Measurements from ENCODE around the gene PCDHA13. TPM values are rescaled to one million over a fixed set of nuclear protein-coding genes. Genes with fewer than 3 reads are reported as not detected.
"Not testable (repeated sequence)": the region's sequence is repeated elsewhere in the genome, so short reads cannot be mapped to it uniquely, and the experiment has no call there.

PCDHA13 gene
- total RNA-seq, 4 donors from 2014 or later, result 0.38 to 0.47 TPM; not detected in 2

DNA sequence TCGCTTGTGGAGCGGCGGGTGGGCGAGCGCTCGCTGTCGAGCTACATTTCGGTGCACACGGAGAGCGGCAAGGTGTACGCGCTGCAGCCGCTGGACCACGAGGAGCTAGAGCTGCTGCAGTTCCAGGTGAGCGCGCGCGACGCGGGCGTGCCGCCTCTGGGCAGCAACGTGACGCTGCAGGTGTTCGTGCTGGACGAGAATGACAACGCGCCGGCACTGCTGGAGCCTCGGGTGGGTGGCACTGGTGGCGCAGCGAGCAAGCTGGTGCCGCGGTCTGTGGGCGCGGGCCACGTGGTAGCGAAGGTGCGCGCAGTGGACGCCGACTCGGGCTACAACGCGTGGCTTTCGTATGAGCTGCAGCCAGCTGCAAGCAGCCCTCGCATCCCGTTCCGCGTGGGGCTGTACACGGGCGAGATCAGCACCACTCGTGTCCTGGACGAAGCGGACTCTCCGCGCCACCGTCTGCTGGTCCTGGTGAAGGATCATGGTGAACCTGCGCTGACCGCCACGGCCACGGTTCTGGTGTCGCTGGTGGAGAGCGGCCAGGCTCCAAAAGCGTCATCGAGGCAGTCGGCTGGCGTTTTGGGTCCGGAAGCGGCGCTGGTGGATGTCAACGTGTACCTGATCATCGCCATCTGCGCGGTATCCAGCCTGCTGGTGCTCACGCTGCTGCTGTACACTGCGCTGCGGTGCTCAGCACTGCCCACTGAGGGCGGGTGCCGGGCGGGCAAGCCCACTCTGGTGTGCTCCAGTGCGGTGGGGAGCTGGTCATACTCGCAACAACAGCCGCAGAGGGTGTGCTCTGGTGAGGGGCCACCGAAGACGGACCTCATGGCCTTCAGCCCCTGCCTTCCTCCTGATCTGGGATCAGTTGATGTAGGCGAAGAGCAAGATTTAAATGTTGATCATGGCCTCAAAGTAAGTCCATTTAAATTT lies 38.9 kb upstream of the PCDHA13 start:
- 50% methylated on average over 6 of the region's 87 CpGs for WGBS
- Histone ChIP-seq H3K27me3 (no peaks in the 10 kb centered on the region), H3K4me1 (no peaks in the 10 kb centered on the region), H3K4me3 (no peak overlapping the region), H3K27ac (no peak overlapping the region), H3K9me3 (peaks cover 22% of the 10 kb centered on the region), H3K36me3 (no peaks in the 10 kb centered on the region)
- DNase-seq (ENCODE audit: low spot score in 2 of 2), result no peak
- TF ChIP-seq POLR2AphosphoS5 (IDR thresholded peaks at IDR 0.05), result no peak
- TF ChIP-seq EP300 (IDR thresholded peaks at IDR 0.05), result no peak
- TF ChIP-seq POLR2A (IDR thresholded peaks at IDR 0.05), result no peak
- TF ChIP-seq, protein P1, sequence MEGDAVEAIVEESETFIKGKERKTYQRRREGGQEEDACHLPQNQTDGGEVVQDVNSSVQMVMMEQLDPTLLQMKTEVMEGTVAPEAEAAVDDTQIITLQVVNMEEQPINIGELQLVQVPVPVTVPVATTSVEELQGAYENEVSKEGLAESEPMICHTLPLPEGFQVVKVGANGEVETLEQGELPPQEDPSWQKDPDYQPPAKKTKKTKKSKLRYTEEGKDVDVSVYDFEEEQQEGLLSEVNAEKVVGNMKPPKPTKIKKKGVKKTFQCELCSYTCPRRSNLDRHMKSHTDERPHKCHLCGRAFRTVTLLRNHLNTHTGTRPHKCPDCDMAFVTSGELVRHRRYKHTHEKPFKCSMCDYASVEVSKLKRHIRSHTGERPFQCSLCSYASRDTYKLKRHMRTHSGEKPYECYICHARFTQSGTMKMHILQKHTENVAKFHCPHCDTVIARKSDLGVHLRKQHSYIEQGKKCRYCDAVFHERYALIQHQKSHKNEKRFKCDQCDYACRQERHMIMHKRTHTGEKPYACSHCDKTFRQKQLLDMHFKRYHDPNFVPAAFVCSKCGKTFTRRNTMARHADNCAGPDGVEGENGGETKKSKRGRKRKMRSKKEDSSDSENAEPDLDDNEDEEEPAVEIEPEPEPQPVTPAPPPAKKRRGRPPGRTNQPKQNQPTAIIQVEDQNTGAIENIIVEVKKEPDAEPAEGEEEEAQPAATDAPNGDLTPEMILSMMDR (IDR thresholded peaks at IDR 0.05), result no peak

DNA sequence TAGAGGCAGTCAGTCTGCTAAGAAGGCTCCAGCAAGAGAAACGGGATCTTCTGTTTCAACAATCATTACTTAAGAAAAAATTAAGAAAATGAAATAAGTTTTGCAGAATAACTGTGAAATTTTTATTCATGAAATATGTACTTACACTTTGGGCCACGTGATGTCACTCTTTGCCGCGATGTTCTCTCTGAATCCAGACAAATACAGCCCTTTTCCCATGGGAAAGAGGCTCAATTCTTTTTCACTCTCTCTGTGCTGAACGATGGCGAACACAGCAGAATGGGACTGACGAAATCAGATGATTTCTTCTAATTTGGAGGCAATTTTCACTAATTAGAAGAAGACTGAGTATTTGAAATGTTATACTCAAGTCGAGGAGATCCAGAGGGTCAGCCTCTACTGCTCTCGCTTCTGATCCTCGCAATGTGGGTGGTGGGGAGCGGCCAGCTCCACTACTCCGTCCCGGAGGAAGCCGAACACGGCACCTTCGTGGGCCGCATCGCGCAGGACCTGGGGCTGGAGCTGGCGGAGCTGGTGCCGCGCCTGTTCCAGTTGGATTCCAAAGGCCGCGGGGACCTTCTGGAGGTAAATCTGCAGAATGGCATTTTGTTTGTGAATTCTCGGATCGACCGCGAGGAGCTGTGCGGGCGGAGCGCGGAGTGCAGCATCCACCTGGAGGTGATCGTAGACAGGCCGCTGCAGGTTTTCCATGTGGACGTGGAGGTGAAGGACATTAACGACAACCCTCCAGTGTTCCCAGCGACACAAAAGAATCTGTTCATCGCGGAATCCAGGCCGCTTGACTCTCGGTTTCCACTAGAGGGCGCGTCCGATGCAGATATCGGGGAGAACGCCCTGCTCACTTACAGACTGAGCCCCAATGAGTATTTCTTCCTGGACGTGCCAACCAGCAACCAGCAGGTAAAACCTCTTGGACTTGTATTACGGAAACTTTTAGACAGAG lies 33.5 kb upstream of the PCDHA13 start, which contains the start of gene PCDHA9:
PCDHA9 (plus strand) TSS at position 244 of the 964 bp plus-strand sequence; CDS start at position 358, 114 bp downstream.
- H3K4me1 ChIP-seq; H3K36me3 ChIP-seq; H3K27ac ChIP-seq; DNase-seq (ENCODE audit: low spot score in 2 of 2); H3K4me3 ChIP-seq: not testable (repeated sequence)
- Histone ChIP-seq H3K9me3 (peaks cover 14% of the 10 kb centered on the region), H3K27me3 (peaks cover 12% of the 10 kb centered on the region)
- WGBS, result 37% methylated on average over 28 of the region's 48 CpGs

DNA sequence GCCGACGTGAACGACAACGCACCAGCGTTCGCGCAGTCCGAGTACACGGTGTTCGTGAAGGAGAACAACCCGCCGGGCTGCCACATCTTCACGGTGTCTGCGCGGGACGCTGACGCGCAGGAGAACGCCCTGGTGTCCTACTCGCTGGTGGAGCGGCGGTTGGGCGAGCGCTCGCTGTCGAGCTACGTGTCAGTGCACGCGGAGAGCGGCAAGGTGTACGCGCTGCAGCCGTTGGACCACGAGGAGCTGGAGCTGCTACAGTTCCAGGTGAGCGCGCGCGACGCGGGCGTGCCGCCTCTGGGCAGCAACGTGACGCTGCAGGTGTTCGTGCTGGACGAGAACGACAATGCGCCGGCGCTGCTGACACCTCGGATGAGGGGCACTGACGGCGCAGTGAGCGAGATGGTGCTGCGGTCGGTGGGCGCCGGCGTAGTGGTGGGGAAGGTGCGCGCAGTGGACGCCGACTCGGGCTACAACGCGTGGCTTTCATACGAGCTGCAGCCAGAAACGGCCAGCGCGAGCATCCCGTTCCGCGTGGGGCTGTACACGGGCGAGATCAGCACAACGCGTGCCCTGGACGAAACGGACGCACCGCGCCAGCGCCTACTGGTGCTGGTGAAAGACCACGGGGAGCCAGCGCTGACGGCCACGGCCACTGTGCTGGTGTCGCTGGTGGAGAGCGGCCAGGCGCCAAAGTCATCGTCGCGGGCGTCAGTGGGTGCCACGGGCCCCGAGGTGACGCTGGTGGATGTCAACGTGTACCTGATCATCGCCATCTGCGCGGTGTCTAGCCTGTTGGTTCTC lies 31.9 kb upstream of the PCDHA13 start:
- H3K36me3 ChIP-seq; H3K27ac ChIP-seq; DNase-seq (ENCODE audit: low spot score in 2 of 2); H3K4me1 ChIP-seq; H3K4me3 ChIP-seq: not testable (repeated sequence)
- 55% methylated on average over 34 of the region's 101 CpGs for WGBS
- peaks cover 12% of the 10 kb centered on the region for H3K9me3 ChIP-seq
- H3K27me3 ChIP-seq, result peaks cover 12% of the 10 kb centered on the region

DNA sequence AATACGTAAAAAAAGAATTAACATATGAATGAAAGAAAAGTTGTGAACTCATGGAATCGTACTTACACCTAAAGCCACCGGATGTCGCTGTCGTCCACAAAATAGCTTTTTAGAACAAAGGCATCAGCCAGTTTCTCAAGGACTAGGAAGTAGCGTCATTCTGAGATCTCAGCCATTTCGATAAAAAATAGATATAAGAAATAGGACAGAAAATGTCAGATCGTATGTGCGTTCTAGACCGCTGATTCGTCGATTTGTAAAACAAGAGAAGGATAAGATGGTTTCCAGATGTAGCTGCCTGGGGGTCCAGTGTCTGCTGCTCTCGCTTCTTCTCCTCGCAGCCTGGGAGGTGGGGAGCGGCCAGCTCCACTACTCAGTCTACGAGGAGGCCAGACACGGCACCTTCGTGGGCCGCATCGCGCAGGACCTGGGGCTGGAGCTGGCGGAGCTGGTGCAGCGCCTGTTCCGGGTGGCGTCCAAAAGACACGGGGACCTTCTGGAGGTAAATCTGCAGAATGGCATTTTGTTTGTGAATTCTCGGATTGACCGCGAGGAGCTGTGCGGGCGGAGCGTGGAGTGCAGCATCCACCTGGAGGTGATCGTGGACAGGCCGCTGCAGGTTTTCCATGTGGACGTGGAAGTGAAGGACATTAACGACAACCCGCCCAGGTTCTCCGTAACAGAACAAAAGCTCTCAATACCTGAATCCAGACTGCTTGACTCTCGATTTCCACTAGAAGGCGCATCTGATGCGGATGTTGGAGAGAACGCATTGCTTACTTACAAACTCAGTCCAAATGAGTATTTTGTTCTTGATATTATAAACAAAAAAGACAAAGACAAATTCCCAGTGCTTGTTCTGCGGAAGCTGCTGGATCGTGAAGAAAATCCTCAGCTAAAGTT lies 25.9 kb upstream of the PCDHA13 start, which contains the start of gene PCDHA10:
PCDHA10 (plus strand) TSS at position 126 of the 903 bp plus-strand sequence; CDS start at position 278, 152 bp downstream.
- Histone ChIP-seq H3K27ac (no peak within 1 kb of the TSS), H3K9me3 (peaks cover 20% of the 10 kb centered on the region), H3K36me3 (no peaks in the 10 kb centered on the region), H3K4me3 (no peak within 1 kb of the TSS), H3K4me1 (no peaks in the 10 kb centered on the region), H3K27me3 (peaks cover 9% of the 10 kb centered on the region)
- TF ChIP-seq POLR2A (IDR thresholded peaks at IDR 0.05), result no peak
- no peak for TF ChIP-seq POLR2AphosphoS5 (IDR thresholded peaks at IDR 0.05)
- no peak for TF ChIP-seq EP300 (IDR thresholded peaks at IDR 0.05)
- TF ChIP-seq, protein P1 (IDR thresholded peaks at IDR 0.05), result no peak
- 19% methylated on average over 34 of the region's 44 CpGs for WGBS
- no peak for DNase-seq (ENCODE audit: low spot score in 2 of 2)

DNA sequence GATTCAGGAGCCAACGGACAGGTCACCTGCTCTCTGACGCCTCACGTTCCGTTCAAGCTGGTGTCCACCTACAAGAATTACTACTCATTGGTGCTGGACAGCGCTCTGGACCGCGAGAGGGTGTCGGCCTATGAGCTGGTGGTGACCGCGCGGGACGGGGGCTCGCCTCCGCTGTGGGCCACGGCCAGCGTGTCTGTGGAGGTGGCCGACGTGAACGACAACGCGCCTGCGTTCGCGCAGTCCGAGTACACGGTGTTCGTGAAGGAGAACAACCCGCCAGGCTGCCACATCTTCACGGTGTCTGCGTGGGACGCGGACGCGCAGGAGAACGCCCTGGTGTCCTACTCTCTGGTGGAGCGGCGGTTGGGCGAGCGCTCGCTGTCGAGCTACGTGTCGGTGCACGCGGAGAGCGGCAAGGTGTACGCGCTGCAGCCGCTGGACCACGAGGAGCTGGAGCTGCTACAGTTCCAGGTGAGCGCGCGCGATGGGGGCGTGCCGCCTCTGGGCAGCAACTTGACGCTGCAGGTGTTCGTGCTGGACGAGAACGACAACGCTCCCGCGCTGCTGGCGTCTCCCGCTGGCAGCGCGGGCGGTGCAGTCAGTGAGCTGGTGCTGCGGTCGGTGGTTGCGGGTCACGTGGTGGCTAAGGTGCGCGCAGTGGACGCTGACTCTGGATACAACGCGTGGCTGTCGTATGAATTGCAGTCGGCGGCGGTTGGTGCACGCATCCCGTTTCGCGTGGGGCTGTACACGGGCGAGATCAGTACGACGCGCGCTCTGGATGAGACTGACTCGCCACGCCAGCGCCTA lies 24.5 kb upstream of the PCDHA13 start:
- no peak for DNase-seq (ENCODE audit: low spot score in 2 of 2)
- Histone ChIP-seq H3K4me3 (no peak overlapping the region), H3K27ac (no peak overlapping the region), H3K27me3 (peaks cover 9% of the 10 kb centered on the region), H3K9me3 (peaks cover 28% of the 10 kb centered on the region), H3K36me3 (no peaks in the 10 kb centered on the region), H3K4me1 (no peaks in the 10 kb centered on the region)
- WGBS, result 67% methylated on average over 29 of the region's 94 CpGs
- TF ChIP-seq POLR2AphosphoS5 (IDR thresholded peaks at IDR 0.05) (no peak), POLR2A (IDR thresholded peaks at IDR 0.05) (no peak), EP300 (IDR thresholded peaks at IDR 0.05) (no peak)
- TF ChIP-seq, protein P1 (IDR thresholded peaks at IDR 0.05), result no peak

All from suprapubic skin (tissue), 4 donors.